Stimulated activated naive CD8-positive, alpha-beta T cell treated with anti-CD3 and anti-CD28 coated beads, Interleukin-15, Interleukin-2, amounts not matched to agents 100 ng/mL and 50 ng/mL, for 24 hours (primary cell): ENCODE measurements around the gene ICAM1.

ENCODE experiments used
- H3K27ac Mint-ChIP-seq: one replicate; pipeline ENCODE4 v1.8.0; 2021; ENCODE audit warnings: mild to moderate bottlenecking, mixed read lengths
- H3K27me3 Mint-ChIP-seq: one replicate; pipeline ENCODE4 v1.8.0; 2021; ENCODE audit warnings: mixed read lengths
- H3K36me3 Mint-ChIP-seq: one replicate; pipeline ENCODE4 v1.8.0; 2021; ENCODE audit warnings: low read depth, mixed read lengths
- H3K4me1 Mint-ChIP-seq: one replicate; pipeline ENCODE4 v1.8.0; 2021; ENCODE audit warnings: low read depth, mixed read lengths
- H3K4me3 Mint-ChIP-seq: one replicate; pipeline ENCODE4 v1.8.0; 2021; ENCODE audit warnings: mild to moderate bottlenecking, mixed read lengths
- H3K9me3 Mint-ChIP-seq: one replicate; pipeline ENCODE4 v1.8.0; 2021; ENCODE audit warnings: mixed read lengths

The ICAM1 gene

GRCh38 chr19:10316229-10317044, 45.5 kb downstream of the ICAM1 start:
- Mint-ChIP-seq H3K4me3 (peak overlapping the region; percentile 93), H3K4me1 (peaks cover 21% of the 10 kb centered on the region), H3K27me3 (no peaks in the 10 kb centered on the region)

GRCh38 chr19:10317045-10317856, 46.3 kb downstream of the ICAM1 start:
- Mint-ChIP-seq H3K9me3 (no peaks in the 10 kb centered on the region), H3K36me3 (peaks cover 46% of the 10 kb centered on the region), H3K27me3 (no peaks in the 10 kb centered on the region), H3K27ac (no peak overlapping the region), H3K4me1 (peaks cover 21% of the 10 kb centered on the region), H3K4me3 (no peak overlapping the region)

More at GRCh38 chr19:10316229-10317044, 45.5 kb downstream of the ICAM1 start:
- peaks cover 39% of the 10 kb centered on the region for H3K36me3 Mint-ChIP-seq
- H3K9me3 Mint-ChIP-seq: no peaks in the 10 kb centered on the region
- H3K27ac Mint-ChIP-seq: peak overlapping the region; percentile 80

DNA sequence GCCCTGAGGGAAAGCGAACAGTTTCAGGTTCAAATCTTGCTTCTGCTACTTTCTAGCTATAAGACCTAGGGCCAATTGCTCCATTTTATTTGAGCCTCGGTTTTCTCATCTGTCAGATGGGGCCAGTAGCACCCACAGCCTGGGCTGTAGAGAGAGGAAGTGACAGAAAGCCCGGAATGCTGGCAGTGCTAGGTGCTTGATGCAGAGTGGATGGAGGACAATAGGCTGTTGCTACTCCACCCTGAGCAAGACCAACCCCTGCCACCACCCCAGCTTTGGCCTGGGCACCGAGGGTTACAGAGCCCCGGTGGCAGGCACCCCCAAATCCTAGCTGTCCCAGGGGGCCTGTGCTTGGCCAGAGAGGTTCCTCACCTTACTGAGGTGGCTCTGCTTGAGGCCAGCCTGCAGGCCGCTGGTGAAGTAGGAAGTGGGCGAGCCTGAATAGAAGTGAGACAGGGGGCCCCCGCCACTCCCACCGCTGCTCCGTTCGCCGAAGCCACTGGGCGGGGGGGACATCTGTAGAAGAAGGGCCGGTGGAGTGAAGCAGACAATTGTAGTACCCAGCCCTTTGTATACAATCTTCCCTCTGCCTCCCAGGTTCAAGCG, 47.0 kb downstream of the ICAM1 start:
- H3K9me3 Mint-ChIP-seq: no peaks in the 10 kb centered on the region
- H3K4me3 Mint-ChIP-seq: no peak overlapping the region
- H3K4me1 Mint-ChIP-seq: peaks cover 21% of the 10 kb centered on the region
- H3K27me3 Mint-ChIP-seq: no peaks in the 10 kb centered on the region
- H3K27ac Mint-ChIP-seq: no peak overlapping the region
- H3K36me3 Mint-ChIP-seq: peaks cover 45% of the 10 kb centered on the region

- no peaks in the 10 kb centered on the region for H3K27me3 Mint-ChIP-seq
- peaks cover 41% of the 10 kb centered on the region for H3K36me3 Mint-ChIP-seq
- peaks cover 21% of the 10 kb centered on the region for H3K4me1 Mint-ChIP-seq
- no peaks in the 10 kb centered on the region for H3K9me3 Mint-ChIP-seq
- H3K4me3 Mint-ChIP-seq: no peak overlapping the region
- H3K27ac Mint-ChIP-seq: no peak overlapping the region
These were observed 48.1 kb downstream of the ICAM1 start for GRCh38 chr19:10318807-10319682.

- Mint-ChIP-seq H3K4me3 (no peak overlapping the region), H3K36me3 (peaks cover 40% of the 10 kb centered on the region), H3K9me3 (no peaks in the 10 kb centered on the region), H3K27ac (no peak overlapping the region), H3K4me1 (peaks cover 7% of the 10 kb centered on the region), H3K27me3 (no peaks in the 10 kb centered on the region)
These were observed 49.9 kb downstream of the ICAM1 start for GRCh38 chr19:10320602-10321416.

DNA sequence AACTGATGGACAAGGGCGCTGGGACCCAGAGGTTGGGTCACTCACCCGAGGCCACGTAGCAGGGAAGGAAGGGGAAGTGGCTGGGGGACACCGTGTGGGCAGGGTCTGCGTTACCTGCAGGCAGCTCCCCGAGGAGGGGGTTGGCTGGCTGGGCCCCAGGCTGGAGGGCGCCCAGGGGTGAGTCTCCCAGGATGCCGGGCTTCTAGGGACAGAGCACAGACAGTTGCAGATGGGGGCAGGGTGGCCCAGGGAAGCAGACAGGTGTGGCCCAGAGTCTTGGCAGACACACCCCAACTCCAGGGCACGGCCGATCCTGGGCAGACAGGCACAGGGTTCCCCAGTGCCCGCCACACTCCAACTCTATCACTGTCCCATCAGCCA, 50.5 kb downstream of the ICAM1 start:
- H3K27ac Mint-ChIP-seq: no peak overlapping the region
- no peak overlapping the region for H3K4me3 Mint-ChIP-seq

GRCh38 chr19:10321874-10322835, 51.2 kb downstream of the ICAM1 start:
- peak overlapping the region; percentile 27 for H3K27ac Mint-ChIP-seq
- no peaks in the 10 kb centered on the region for H3K4me1 Mint-ChIP-seq
- no peaks in the 10 kb centered on the region for H3K27me3 Mint-ChIP-seq
- H3K9me3 Mint-ChIP-seq: no peaks in the 10 kb centered on the region
- peaks cover 34% of the 10 kb centered on the region for H3K36me3 Mint-ChIP-seq
- H3K4me3 Mint-ChIP-seq: no peak overlapping the region

More for the DNA sequence above, 50.5 kb downstream of the ICAM1 start:
- peaks cover 35% of the 10 kb centered on the region for H3K36me3 Mint-ChIP-seq
- peaks cover under 1% of the 10 kb centered on the region for H3K4me1 Mint-ChIP-seq
- H3K9me3 Mint-ChIP-seq: no peaks in the 10 kb centered on the region
- H3K27me3 Mint-ChIP-seq: no peaks in the 10 kb centered on the region

- no peak overlapping the region for H3K4me3 Mint-ChIP-seq
- H3K36me3 Mint-ChIP-seq: peaks cover 46% of the 10 kb centered on the region
- no peaks in the 10 kb centered on the region for H3K27me3 Mint-ChIP-seq
- no peak overlapping the region for H3K27ac Mint-ChIP-seq
- peaks cover 2% of the 10 kb centered on the region for H3K4me1 Mint-ChIP-seq
- H3K9me3 Mint-ChIP-seq: no peaks in the 10 kb centered on the region
These were observed 54.8 kb downstream of the ICAM1 start for GRCh38 chr19:10325732-10326131.

GRCh38 chr19:10327793-10328192, 56.9 kb downstream of the ICAM1 start:
- H3K4me1 Mint-ChIP-seq: peaks cover 18% of the 10 kb centered on the region
- peaks cover 50% of the 10 kb centered on the region for H3K36me3 Mint-ChIP-seq
- no peak overlapping the region for H3K27ac Mint-ChIP-seq
- H3K4me3 Mint-ChIP-seq: no peak overlapping the region
- no peaks in the 10 kb centered on the region for H3K9me3 Mint-ChIP-seq
- H3K27me3 Mint-ChIP-seq: no peaks in the 10 kb centered on the region

DNA sequence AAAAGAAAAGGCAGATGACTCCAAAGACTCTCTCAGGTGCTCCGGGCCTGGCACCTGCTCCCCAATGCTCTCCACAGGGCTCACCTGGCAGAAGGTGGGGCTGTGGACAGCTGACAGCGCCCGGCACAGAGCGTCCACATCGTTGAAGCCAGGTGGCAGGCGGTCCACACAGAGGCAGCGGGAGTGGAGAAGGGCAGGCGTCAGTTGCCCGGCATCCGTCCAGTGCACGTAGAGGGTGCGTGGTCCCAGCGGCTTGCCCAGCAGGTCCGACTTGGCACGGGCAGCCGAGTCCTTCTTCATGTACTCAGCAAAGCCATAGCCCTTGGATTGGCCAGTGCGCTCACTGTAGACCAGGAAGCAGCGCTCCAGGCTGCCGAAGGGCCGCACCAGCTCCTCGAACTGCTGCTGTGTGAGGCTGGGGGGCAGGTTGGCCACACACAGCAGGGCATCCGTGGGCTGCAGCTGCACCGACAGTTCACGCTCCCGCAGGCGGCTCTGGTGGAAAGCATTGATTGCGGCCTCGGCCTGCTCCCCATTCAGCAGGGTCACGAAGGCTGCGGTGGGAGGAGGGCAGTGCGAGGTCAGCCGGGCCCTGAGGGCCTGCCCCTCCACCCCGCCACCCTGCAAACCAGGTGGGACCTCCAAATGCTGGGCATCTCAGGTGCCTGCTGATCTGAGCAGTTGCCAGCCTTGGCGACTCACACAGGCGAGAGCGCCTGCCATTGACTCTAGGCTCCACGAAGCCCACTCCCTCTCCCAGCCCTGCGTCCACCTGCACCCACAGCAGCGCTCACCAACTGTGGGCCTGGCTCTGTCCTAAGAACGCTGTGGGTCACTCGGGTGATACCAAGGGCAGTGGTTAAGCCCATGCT, 57.9 kb downstream of the ICAM1 start:
- Mint-ChIP-seq H3K27me3 (no peaks in the 10 kb centered on the region), H3K9me3 (no peaks in the 10 kb centered on the region), H3K4me3 (no peak overlapping the region), H3K36me3 (peaks cover 56% of the 10 kb centered on the region), H3K27ac (no peak overlapping the region), H3K4me1 (peaks cover 26% of the 10 kb centered on the region)

GRCh38 chr19:10329555-10329954, 58.6 kb downstream of the ICAM1 start:
- H3K4me1 Mint-ChIP-seq: peaks cover 33% of the 10 kb centered on the region
- peaks cover 54% of the 10 kb centered on the region for H3K36me3 Mint-ChIP-seq
- no peaks in the 10 kb centered on the region for H3K9me3 Mint-ChIP-seq
- no peak overlapping the region for H3K27ac Mint-ChIP-seq
- no peaks in the 10 kb centered on the region for H3K27me3 Mint-ChIP-seq
- H3K4me3 Mint-ChIP-seq: no peak overlapping the region
